ENCODE results near the gene IGFBP5.

DNA sequence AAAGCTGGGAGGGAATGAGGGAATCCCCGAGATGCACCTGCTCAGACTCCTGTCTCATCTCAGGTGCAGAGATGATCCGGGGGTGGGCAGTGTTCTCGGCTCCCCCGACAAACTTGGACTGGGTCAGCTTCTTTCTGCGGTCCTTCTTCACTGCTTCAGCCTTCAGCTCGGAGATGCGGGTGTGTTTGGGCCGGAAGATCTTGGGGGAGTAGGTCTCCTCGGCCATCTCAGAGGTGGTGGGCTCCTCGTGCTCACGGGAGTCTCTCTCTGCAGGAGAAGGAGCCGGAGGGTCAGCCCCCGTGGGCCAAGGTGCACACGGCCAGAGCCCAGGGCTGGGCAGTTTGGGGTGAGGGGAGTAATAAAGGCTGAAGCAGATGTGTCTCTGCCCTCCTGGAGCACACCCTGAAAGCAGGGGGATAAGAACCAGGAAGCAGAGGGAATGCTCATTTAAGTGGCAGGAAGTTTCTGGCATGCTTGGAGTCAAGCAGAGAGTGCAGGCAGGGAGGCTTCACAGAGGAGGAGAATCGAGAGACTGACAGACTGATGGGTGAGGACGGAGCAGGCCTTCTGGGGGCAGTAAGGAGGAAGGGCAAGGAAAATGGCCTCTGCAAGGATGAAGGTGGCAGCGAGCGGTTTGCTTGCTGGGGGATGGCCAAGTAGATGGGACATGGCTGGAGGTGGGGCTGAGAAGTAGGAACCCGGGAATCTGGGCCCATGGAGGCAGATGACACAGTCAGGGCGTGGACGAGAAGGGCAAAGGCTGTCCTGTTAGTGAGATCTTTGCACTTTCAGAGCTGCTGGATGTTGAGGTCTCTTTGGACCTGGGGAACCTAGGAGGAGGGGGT, 16.3 kb downstream of the IGFBP5 start:
- TF ChIP-seq CTCF (IDR thresholded peaks at IDR 0.05 in 8 of 11, conservative IDR thresholded peaks at IDR 0.05 in 3 of 11) (no peak), POLR2AphosphoS5 (IDR thresholded peaks at IDR 0.05) (no peak)

Measured in spleen (tissue), 7 donors.